Measurements from ENCODE around the gene CENPF.

The CENPF gene

GRCh38 chr1:214664651-214665433 is 61.8 kb downstream of the CENPF start:
- H3K4me3 ChIP-seq (ENCODE audit: low read depth, low read length, poor library complexity, severe bottlenecking) = no peak overlapping the region
- no peaks in the 10 kb centered on the region for H3K9me2 ChIP-seq (ENCODE audit: low read depth, low read length)
- H3K79me2 ChIP-seq (ENCODE audit: insufficient read depth, low read length) = no peaks in the 10 kb centered on the region
- no peak overlapping the region for H3K4me2 ChIP-seq (ENCODE audit: low read length)
- no peak overlapping the region for H2AFZ ChIP-seq (ENCODE audit: low read length)
- H4K20me1 ChIP-seq (ENCODE audit: insufficient read depth, low read length) = no peaks in the 10 kb centered on the region
- no peaks in the 10 kb centered on the region for H3K4me1 ChIP-seq (ENCODE audit: insufficient read depth, low read length, severe bottlenecking)
- TF ChIP-seq, protein P1, sequence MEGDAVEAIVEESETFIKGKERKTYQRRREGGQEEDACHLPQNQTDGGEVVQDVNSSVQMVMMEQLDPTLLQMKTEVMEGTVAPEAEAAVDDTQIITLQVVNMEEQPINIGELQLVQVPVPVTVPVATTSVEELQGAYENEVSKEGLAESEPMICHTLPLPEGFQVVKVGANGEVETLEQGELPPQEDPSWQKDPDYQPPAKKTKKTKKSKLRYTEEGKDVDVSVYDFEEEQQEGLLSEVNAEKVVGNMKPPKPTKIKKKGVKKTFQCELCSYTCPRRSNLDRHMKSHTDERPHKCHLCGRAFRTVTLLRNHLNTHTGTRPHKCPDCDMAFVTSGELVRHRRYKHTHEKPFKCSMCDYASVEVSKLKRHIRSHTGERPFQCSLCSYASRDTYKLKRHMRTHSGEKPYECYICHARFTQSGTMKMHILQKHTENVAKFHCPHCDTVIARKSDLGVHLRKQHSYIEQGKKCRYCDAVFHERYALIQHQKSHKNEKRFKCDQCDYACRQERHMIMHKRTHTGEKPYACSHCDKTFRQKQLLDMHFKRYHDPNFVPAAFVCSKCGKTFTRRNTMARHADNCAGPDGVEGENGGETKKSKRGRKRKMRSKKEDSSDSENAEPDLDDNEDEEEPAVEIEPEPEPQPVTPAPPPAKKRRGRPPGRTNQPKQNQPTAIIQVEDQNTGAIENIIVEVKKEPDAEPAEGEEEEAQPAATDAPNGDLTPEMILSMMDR (IDR thresholded peaks at IDR 0.05; ENCODE audit: low read length) = no peak
- no peak for TF ChIP-seq EZH2 (IDR thresholded peaks at IDR 0.05; ENCODE audit: borderline replicate concordance, low read length)
- no peaks in the 10 kb centered on the region for H3K9me3 ChIP-seq (ENCODE audit: low read length)
- peaks cover 94% of the 10 kb centered on the region for H3K36me3 ChIP-seq (ENCODE audit: insufficient read depth, low read length)
- H3K27ac ChIP-seq (ENCODE audit: low read depth, low read length, poor library complexity, severe bottlenecking) = no peak overlapping the region
- no peaks in the 10 kb centered on the region for H3F3A ChIP-seq (ENCODE audit: insufficient read depth, low read length)
- H3K9ac ChIP-seq (ENCODE audit: low read length) = no peak overlapping the region
- no peaks in the 10 kb centered on the region for H3K27me3 ChIP-seq (ENCODE audit: insufficient read depth, low read length)

DNA sequence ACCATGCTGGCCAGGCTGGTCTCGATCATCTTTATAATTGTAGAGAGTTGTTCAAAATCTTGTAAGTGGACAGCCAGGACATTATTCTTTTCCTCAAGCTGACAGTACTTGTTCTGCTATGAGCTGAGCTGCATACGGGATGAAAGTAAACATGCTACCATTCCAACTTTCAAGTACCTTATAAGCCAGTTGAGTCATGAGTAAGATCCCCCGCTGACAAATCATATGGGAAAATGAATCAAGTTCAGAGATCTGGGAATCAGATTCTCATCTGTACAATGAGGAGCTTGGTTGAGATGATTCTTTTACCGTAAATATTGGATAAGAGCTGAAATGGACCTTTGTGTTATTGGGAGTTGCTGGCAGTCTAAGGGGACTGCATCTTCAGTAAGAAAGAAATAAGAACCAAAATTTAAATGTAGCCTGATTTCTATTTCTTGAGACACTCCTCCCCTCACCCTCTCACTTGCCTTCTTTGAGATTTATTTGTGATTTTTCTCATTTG is 62.7 kb downstream of the CENPF start:
- Histone ChIP-seq H3K4me2 (ENCODE audit: low read length) (no peak overlapping the region), H3K4me1 (ENCODE audit: insufficient read depth, low read length, severe bottlenecking) (no peaks in the 10 kb centered on the region), H4K20me1 (ENCODE audit: insufficient read depth, low read length) (no peaks in the 10 kb centered on the region), H3K4me3 (ENCODE audit: low read depth, low read length, poor library complexity, severe bottlenecking) (no peak overlapping the region), H3F3A (ENCODE audit: insufficient read depth, low read length) (no peaks in the 10 kb centered on the region), H3K9ac (ENCODE audit: low read length) (no peak overlapping the region), H2AFZ (ENCODE audit: low read length) (no peak overlapping the region), H3K36me3 (ENCODE audit: insufficient read depth, low read length) (peaks cover 88% of the 10 kb centered on the region), H3K9me3 (ENCODE audit: low read length) (no peaks in the 10 kb centered on the region), H3K27ac (ENCODE audit: low read depth, low read length, poor library complexity, severe bottlenecking) (no peak overlapping the region), H3K79me2 (ENCODE audit: insufficient read depth, low read length) (no peaks in the 10 kb centered on the region), H3K9me2 (ENCODE audit: low read depth, low read length) (no peaks in the 10 kb centered on the region), H3K27me3 (ENCODE audit: insufficient read depth, low read length) (no peaks in the 10 kb centered on the region)
- no peak for TF ChIP-seq EZH2 (IDR thresholded peaks at IDR 0.05; ENCODE audit: borderline replicate concordance, low read length)
- TF ChIP-seq, protein P1 (IDR thresholded peaks at IDR 0.05; ENCODE audit: low read length) = no peak

DNA sequence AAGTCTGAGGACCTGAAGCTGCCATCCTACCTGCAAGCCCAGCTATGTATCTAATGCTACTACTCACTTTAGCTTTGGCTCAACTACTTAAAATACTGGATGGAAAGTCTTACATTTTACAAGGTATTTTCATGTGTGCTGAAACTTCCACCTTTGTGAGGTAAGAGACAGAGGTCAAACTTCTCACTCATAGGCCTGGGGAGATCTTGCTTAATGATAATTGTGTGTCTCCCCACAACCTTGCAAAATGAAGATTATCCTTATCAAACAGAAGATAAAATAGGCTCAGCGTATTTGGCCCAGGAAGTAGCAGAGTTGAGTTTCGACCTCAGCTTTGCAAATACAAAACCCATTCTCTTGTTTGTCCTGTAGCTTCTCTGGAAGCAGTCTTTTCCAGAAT is 63.7 kb downstream of the CENPF start:
- Histone ChIP-seq H3K4me1 (ENCODE audit: insufficient read depth, low read length, severe bottlenecking) (no peaks in the 10 kb centered on the region), H3K79me2 (ENCODE audit: insufficient read depth, low read length) (no peaks in the 10 kb centered on the region), H3K27me3 (ENCODE audit: insufficient read depth, low read length) (no peaks in the 10 kb centered on the region), H3K9me3 (ENCODE audit: low read length) (no peaks in the 10 kb centered on the region), H3K27ac (ENCODE audit: low read depth, low read length, poor library complexity, severe bottlenecking) (no peak overlapping the region), H4K20me1 (ENCODE audit: insufficient read depth, low read length) (no peaks in the 10 kb centered on the region), H3K4me3 (ENCODE audit: low read depth, low read length, poor library complexity, severe bottlenecking) (no peak overlapping the region), H3F3A (ENCODE audit: insufficient read depth, low read length) (no peaks in the 10 kb centered on the region), H3K4me2 (ENCODE audit: low read length) (no peak overlapping the region), H3K36me3 (ENCODE audit: insufficient read depth, low read length) (peaks cover 82% of the 10 kb centered on the region), H3K9me2 (ENCODE audit: low read depth, low read length) (no peaks in the 10 kb centered on the region), H2AFZ (ENCODE audit: low read length) (no peak overlapping the region), H3K9ac (ENCODE audit: low read length) (no peak overlapping the region)
- TF ChIP-seq EZH2 (IDR thresholded peaks at IDR 0.05; ENCODE audit: borderline replicate concordance, low read length) = no peak
- TF ChIP-seq, protein P1 (IDR thresholded peaks at IDR 0.05; ENCODE audit: low read length) = no peak

Measured in OCI-LY1 (cell line).